ENCODE results near the gene PDP2.

The PDP2 gene

GRCh38 chr16:66920924-66921680, 40.8 kb downstream of the PDP2 start:
- Histone ChIP-seq H4K91ac (ENCODE audit: low read depth, low read length, poor library complexity) (no peak overlapping the region), H2AK5ac (ENCODE audit: low read depth, low read length) (no peak overlapping the region), H4K8ac (ENCODE audit: low read depth, low read length) (no peak overlapping the region), H3K4me1 (ENCODE audit: control insufficient read depth in 2 of 2, insufficient read depth in 1 of 2, low read depth in 1 of 2, low read length in 2 of 2) (peaks cover 2 to 26% of the 10 kb centered on the region in 2 donors), H3K4ac (ENCODE audit: low read length) (no peak overlapping the region), H3K27me3 (ENCODE audit: control insufficient read depth in 3 of 3, insufficient read depth in 3 of 3, low read depth in 1 of 3, low read length in 3 of 3) (peaks cover 12 to 68% (median 29%) of the 10 kb centered on the region in 3 experiments), H3K4me2 (ENCODE audit: insufficient read depth, low read length, poor library complexity, severe bottlenecking) (no peak overlapping the region), H3K14ac (ENCODE audit: low read length) (no peak overlapping the region), H2BK120ac (ENCODE audit: low read depth, low read length) (no peak overlapping the region), H2AFZ (ENCODE audit: low read length) (no peak overlapping the region), H3K79me1 (ENCODE audit: low read depth, low read length) (no peaks in the 10 kb centered on the region), H2BK5ac (ENCODE audit: low read length) (no peak overlapping the region), H2BK15ac (ENCODE audit: low read length) (peak overlapping the region; percentile 27), H3K9me3 (replicated peaks in 1 of 2; ENCODE audit: control insufficient read depth in 2 of 2, insufficient read depth in 1 of 2, low read depth in 1 of 2, low read length in 2 of 2) (no peaks in the 10 kb centered on the region), H3K9ac (ENCODE audit: low read depth, low read length, poor library complexity) (no peak overlapping the region), H3K36me3 (replicated peaks in 1 of 2; ENCODE audit: control insufficient read depth in 2 of 2, insufficient read depth in 2 of 2, low read length in 2 of 2) (no peaks in the 10 kb centered on the region), H3K27ac (replicated peaks; ENCODE audit: low read length) (no peak overlapping the region), H3K4me3 (ENCODE audit: low read length in 2 of 2) (no peak overlapping the region), H2BK12ac (ENCODE audit: low read length) (no peak overlapping the region), H3K23ac (ENCODE audit: low read depth, low read length, poor library complexity) (no peak overlapping the region), H3K18ac (ENCODE audit: low read length) (no peak overlapping the region)
- no peak for DNase-seq (ENCODE audit: low spot score)
- WGBS, 2 donors (ENCODE audit: extremely low coverage in 2 of 2, insufficient read length in 2 of 2, insufficient replicate concordance in 1 of 2): no CpG with 5 or more reads among the region's 9 CpGs

DNA sequence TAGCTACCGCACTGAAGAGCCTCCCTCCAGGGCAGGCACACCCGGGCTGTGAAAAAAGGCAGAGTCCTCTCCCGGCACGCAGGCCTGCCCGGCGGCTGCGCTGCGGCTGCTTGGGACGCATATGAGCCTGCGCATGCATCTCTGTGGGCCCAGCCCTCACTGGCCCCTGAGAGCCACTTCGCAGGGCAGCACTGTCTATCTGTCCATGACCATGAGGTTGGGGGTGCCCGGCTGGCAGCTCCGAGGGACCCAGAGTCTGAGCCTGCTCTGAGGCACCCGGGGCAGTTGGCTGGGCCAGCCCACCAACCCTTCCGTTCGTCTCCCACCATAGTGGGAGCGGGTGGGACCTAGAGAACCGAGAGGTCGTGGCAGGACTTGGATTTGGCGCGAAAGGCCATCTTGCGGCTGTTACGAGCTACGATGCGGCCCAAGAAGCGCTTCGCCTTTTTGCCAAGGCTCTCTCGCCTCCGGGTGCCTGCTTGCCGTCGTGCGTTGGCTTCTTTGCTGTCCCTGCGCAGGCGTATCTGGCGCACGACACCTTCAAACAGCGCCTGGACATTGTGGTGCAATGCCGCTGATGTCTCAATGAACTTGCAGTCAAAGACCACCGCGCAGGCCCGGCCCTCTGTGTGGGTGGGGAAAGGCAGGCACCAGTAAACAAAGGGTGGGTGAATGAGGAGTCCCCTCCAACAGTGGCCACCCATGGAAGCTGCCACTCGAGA, 41.6 kb downstream of the PDP2 start:
- Histone ChIP-seq H3K23ac (ENCODE audit: low read depth, low read length, poor library complexity) (peak overlapping the region; percentile 57), H3K9me3 (replicated peaks in 1 of 2; ENCODE audit: control insufficient read depth in 2 of 2, insufficient read depth in 1 of 2, low read depth in 1 of 2, low read length in 2 of 2) (no peaks in the 10 kb centered on the region), H3K36me3 (replicated peaks in 1 of 2; ENCODE audit: control insufficient read depth in 2 of 2, insufficient read depth in 2 of 2, low read length in 2 of 2) (no peaks in the 10 kb centered on the region), H3K18ac (ENCODE audit: low read length) (no peak overlapping the region), H3K4me1 (ENCODE audit: control insufficient read depth in 2 of 2, insufficient read depth in 1 of 2, low read depth in 1 of 2, low read length in 2 of 2) (peaks cover 2 to 34% of the 10 kb centered on the region in 2 donors), H3K27me3 (ENCODE audit: control insufficient read depth in 3 of 3, insufficient read depth in 3 of 3, low read depth in 1 of 3, low read length in 3 of 3) (peaks cover 12 to 70% (median 37%) of the 10 kb centered on the region in 3 experiments), H3K4ac (ENCODE audit: low read length) (no peak overlapping the region), H4K91ac (ENCODE audit: low read depth, low read length, poor library complexity) (no peak overlapping the region), H2AFZ (ENCODE audit: low read length) (no peak overlapping the region), H3K4me3 (ENCODE audit: low read length in 2 of 2) (no peak overlapping the region), H2BK5ac (ENCODE audit: low read length) (no peak overlapping the region), H3K14ac (ENCODE audit: low read length) (no peak overlapping the region), H2BK12ac (ENCODE audit: low read length) (no peak overlapping the region), H2BK15ac (ENCODE audit: low read length) (no peak overlapping the region), H3K79me1 (ENCODE audit: low read depth, low read length) (no peaks in the 10 kb centered on the region), H3K9ac (ENCODE audit: low read depth, low read length, poor library complexity) (no peak overlapping the region), H2BK120ac (ENCODE audit: low read depth, low read length) (no peak overlapping the region), H3K27ac (replicated peaks; ENCODE audit: low read length) (no peak overlapping the region), H3K4me2 (ENCODE audit: insufficient read depth, low read length, poor library complexity, severe bottlenecking) (no peak overlapping the region), H2AK5ac (ENCODE audit: low read depth, low read length) (peak overlapping the region; percentile 74), H4K8ac (ENCODE audit: low read depth, low read length) (no peak overlapping the region)
- no CpG with 5 or more reads among the region's 42 CpGs for WGBS, 2 donors (ENCODE audit: extremely low coverage in 2 of 2, insufficient read length in 2 of 2, insufficient replicate concordance in 1 of 2)
- no peak for DNase-seq (ENCODE audit: low spot score)

GRCh38 chr16:66923247-66923731, 43.0 kb downstream of the PDP2 start:
- H3K36me3 ChIP-seq (replicated peaks in 1 of 2; ENCODE audit: control insufficient read depth in 2 of 2, insufficient read depth in 2 of 2, low read length in 2 of 2): no peaks in the 10 kb centered on the region

DNA sequence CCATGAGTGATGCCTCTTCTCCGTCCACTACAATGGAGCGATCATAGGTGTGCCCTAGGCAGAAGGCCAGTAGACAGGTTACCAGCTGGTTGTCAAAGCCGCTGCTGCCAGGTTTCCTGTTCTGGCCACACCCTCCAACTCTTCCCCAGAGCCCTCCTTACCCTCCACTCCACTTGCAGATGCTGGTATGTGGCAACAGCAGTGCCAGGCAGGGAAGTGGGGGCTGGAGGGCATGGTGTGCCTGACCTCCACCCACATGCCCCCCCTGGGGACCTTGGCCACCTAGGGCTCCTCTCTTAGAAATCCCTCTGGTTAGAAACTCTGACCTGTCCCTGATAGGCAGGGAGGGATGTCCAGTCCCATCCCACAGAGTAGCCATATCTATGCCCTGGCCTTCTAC, 43.6 kb downstream of the PDP2 start:
- Histone ChIP-seq H2AFZ (ENCODE audit: low read length) (no peak overlapping the region), H3K79me1 (ENCODE audit: low read depth, low read length) (no peaks in the 10 kb centered on the region), H3K4me1 (ENCODE audit: control insufficient read depth in 2 of 2, insufficient read depth in 1 of 2, low read depth in 1 of 2, low read length in 2 of 2) (peaks cover 2 to 43% of the 10 kb centered on the region in 2 donors), H3K4me2 (ENCODE audit: insufficient read depth, low read length, poor library complexity, severe bottlenecking) (no peak overlapping the region), H2BK15ac (ENCODE audit: low read length) (no peak overlapping the region), H3K27me3 (ENCODE audit: control insufficient read depth in 3 of 3, insufficient read depth in 3 of 3, low read depth in 1 of 3, low read length in 3 of 3) (peaks cover 12 to 59% (median 37%) of the 10 kb centered on the region in 3 experiments), H3K14ac (ENCODE audit: low read length) (no peak overlapping the region), H3K23ac (ENCODE audit: low read depth, low read length, poor library complexity) (peak overlapping the region; percentile 66), H3K4me3 (ENCODE audit: low read length in 2 of 2) (no peak overlapping the region), H2BK120ac (ENCODE audit: low read depth, low read length) (no peak overlapping the region), H3K4ac (ENCODE audit: low read length) (no peak overlapping the region), H2AK5ac (ENCODE audit: low read depth, low read length) (no peak overlapping the region), H3K9me3 (replicated peaks in 1 of 2; ENCODE audit: control insufficient read depth in 2 of 2, insufficient read depth in 1 of 2, low read depth in 1 of 2, low read length in 2 of 2) (no peaks in the 10 kb centered on the region), H3K18ac (ENCODE audit: low read length) (no peak overlapping the region), H4K91ac (ENCODE audit: low read depth, low read length, poor library complexity) (no peak overlapping the region), H3K27ac (replicated peaks; ENCODE audit: low read length) (no peak overlapping the region), H3K36me3 (replicated peaks in 1 of 2; ENCODE audit: control insufficient read depth in 2 of 2, insufficient read depth in 2 of 2, low read length in 2 of 2) (no peaks in the 10 kb centered on the region), H3K9ac (ENCODE audit: low read depth, low read length, poor library complexity) (no peak overlapping the region), H4K8ac (ENCODE audit: low read depth, low read length) (no peak overlapping the region), H2BK12ac (ENCODE audit: low read length) (peak overlapping the region; percentile 26), H2BK5ac (ENCODE audit: low read length) (no peak overlapping the region)
- no peak for DNase-seq (ENCODE audit: low spot score)
- WGBS, 2 donors (ENCODE audit: extremely low coverage in 2 of 2, insufficient read length in 2 of 2, insufficient replicate concordance in 1 of 2): no CpG with 5 or more reads among the region's 3 CpGs

More at GRCh38 chr16:66923247-66923731, 43.0 kb downstream of the PDP2 start:
- Histone ChIP-seq H3K4ac (ENCODE audit: low read length) (no peak overlapping the region), H2AFZ (ENCODE audit: low read length) (no peak overlapping the region), H2AK5ac (ENCODE audit: low read depth, low read length) (peak overlapping the region; percentile 27), H3K9me3 (replicated peaks in 1 of 2; ENCODE audit: control insufficient read depth in 2 of 2, insufficient read depth in 1 of 2, low read depth in 1 of 2, low read length in 2 of 2) (no peaks in the 10 kb centered on the region), H2BK12ac (ENCODE audit: low read length) (peak overlapping the region; percentile 26), H2BK15ac (ENCODE audit: low read length) (no peak overlapping the region), H2BK5ac (ENCODE audit: low read length) (no peak overlapping the region), H3K27me3 (ENCODE audit: control insufficient read depth in 3 of 3, insufficient read depth in 3 of 3, low read depth in 1 of 3, low read length in 3 of 3) (peaks cover 12 to 60% (median 37%) of the 10 kb centered on the region in 3 experiments), H3K14ac (ENCODE audit: low read length) (no peak overlapping the region), H2BK120ac (ENCODE audit: low read depth, low read length) (no peak overlapping the region), H3K4me2 (ENCODE audit: insufficient read depth, low read length, poor library complexity, severe bottlenecking) (no peak overlapping the region), H4K91ac (ENCODE audit: low read depth, low read length, poor library complexity) (no peak overlapping the region), H3K79me1 (ENCODE audit: low read depth, low read length) (no peaks in the 10 kb centered on the region), H3K27ac (replicated peaks; ENCODE audit: low read length) (no peak overlapping the region), H3K4me3 (ENCODE audit: low read length in 2 of 2) (no peak overlapping the region), H3K4me1 (ENCODE audit: control insufficient read depth in 2 of 2, insufficient read depth in 1 of 2, low read depth in 1 of 2, low read length in 2 of 2) (peaks cover 2 to 44% of the 10 kb centered on the region in 2 donors), H4K8ac (ENCODE audit: low read depth, low read length) (no peak overlapping the region), H3K23ac (ENCODE audit: low read depth, low read length, poor library complexity) (peak overlapping the region; percentile 66), H3K9ac (ENCODE audit: low read depth, low read length, poor library complexity) (no peak overlapping the region), H3K18ac (ENCODE audit: low read length) (no peak overlapping the region)
- DNase-seq (ENCODE audit: low spot score): no peak
- no CpG with 5 or more reads among the region's 18 CpGs for WGBS, 2 donors (ENCODE audit: extremely low coverage in 2 of 2, insufficient read length in 2 of 2, insufficient replicate concordance in 1 of 2)

Data from neuronal stem cell (in vitro differentiated cells).